Endothelial cell of umbilical vein (primary cell): ENCODE measurements around the gene CHADL. TPM values are rescaled to one million over a fixed set of nuclear protein-coding genes. Genes with fewer than 3 reads are reported as not detected.
A peak's percentile ranks its signal among the peaks of the same experiment; 100 is the strongest.

Experiments used
- BruUV-seq: library from RNA; stranded (reverse); fragments of 400-500 nt; replicated peaks from 2 replicates; lab custom pipeline; 2021; lab: Mats Ljungman, UMichigan
- CTCF ChIA-PET: fragments of 300-600, 350-600 bp; sonication (Branson Sonifier 250); formaldehyde crosslinking; loops from one replicate; lab custom pipeline; 2021; ENCODE audit warnings: antibody characterized with exemption, inconsistent platforms; lab: Charles Lee
- POLR2A ChIA-PET: fragments of 300-600, 350-600 bp; sonication (Branson Sonifier 250); formaldehyde crosslinking; loops from one replicate; lab custom pipeline; 2021; ENCODE audit warnings: antibody characterized with exemption, inconsistent platforms; lab: Charles Lee
- DNase-seq: peaks from one replicate; pipeline ENCODE4 v3.0.0-alpha.2; 2011; ENCODE audit warnings: low read depth, low spot score
- FAIRE-seq: peaks from 2 replicates; lab custom pipeline; 2011; peaks lifted over from hg19 to GRCh38; lab: Jason Lieb, UNC
- H2AFZ ChIP-seq: 2 replicates; pipeline ENCODE4 v1.6.0; 2012; ENCODE audit warnings: low read depth, low read length, control low read depth, inconsistent platforms
- H3K27ac ChIP-seq: 2 replicates; pipeline ENCODE4 v1.5.1; 2011; ENCODE audit warnings: low read depth, mild to moderate bottlenecking, control low read depth, low read length, moderate library complexity; ENCODE audit not compliant: insufficient read depth
- H3K27me3 ChIP-seq, 2 experiments: 2 replicates each; pipeline versions ENCODE4 v1.6.0 to v1.6.1; 2011; ENCODE audit warnings: low read length in 2 of 2, mixed read lengths in 1 of 2; ENCODE audit not compliant: control insufficient read depth in 2 of 2, insufficient read depth in 2 of 2
- H3K36me3 ChIP-seq, 2 experiments: 2 replicates in 1 of 2; 3 replicates in 1 of 2; pipeline ENCODE4 v1.5.1; 2011; ENCODE audit warnings: low read length in 2 of 2, mild to moderate bottlenecking in 1 of 2, moderate library complexity in 1 of 2; ENCODE audit not compliant: control insufficient read depth in 2 of 2, insufficient read depth in 2 of 2; ENCODE audit errors: extremely low read depth in 1 of 2
- H3K4me1 ChIP-seq: 3 replicates; pipeline ENCODE4 v1.5.1; 2011; ENCODE audit warnings: mild to moderate bottlenecking, low read length; ENCODE audit not compliant: control insufficient read depth, insufficient read depth; ENCODE audit errors: extremely low read depth
- H3K4me2 ChIP-seq: 2 replicates; pipeline ENCODE4 v1.6.1; 2011; ENCODE audit warnings: low read length, control low read depth, mixed read lengths; ENCODE audit not compliant: insufficient read depth
- H3K4me3 ChIP-seq, 3 experiments: fragments of 200-600 bp in 1 of 3; sonication (generic), shearing (Covaris generic) in 1 of 3; replicated peaks in 1 of 3; 2 replicates each; pipeline ENCODE4 v1.5.1; 2011 to 2016; ENCODE audit warnings: control low read depth in 3 of 3, low read length in 3 of 3, mild to moderate bottlenecking in 2 of 3, inconsistent platforms in 1 of 3, low read depth in 1 of 3, moderate library complexity in 1 of 3; ENCODE audit not compliant: insufficient read depth in 1 of 3
- H3K79me2 ChIP-seq: 2 replicates; pipeline ENCODE4 v1.6.0; 2012; ENCODE audit warnings: low read length, inconsistent platforms; ENCODE audit not compliant: control insufficient read depth, insufficient read depth
- H3K9ac ChIP-seq: replicated peaks from 2 replicates; pipeline ENCODE3; 2011; ENCODE audit warnings: low read length, control low read depth; ENCODE audit not compliant: insufficient read depth; ENCODE audit errors: extremely low read depth
- H3K9me1 ChIP-seq: replicated peaks from 3 replicates; pipeline ENCODE4 v1.6.0; 2011; ENCODE audit warnings: mild to moderate bottlenecking, low read length; ENCODE audit not compliant: control insufficient read depth, insufficient read depth; ENCODE audit errors: extremely low read depth
- H3K9me3 ChIP-seq: replicated peaks from 2 replicates; pipeline ENCODE4 v1.5.1; 2012; ENCODE audit warnings: low read length, inconsistent platforms; ENCODE audit not compliant: control insufficient read depth, insufficient read depth
- H4K20me1 ChIP-seq: replicated peaks from 2 replicates; pipeline ENCODE3; 2011; ENCODE audit warnings: mild to moderate bottlenecking, low read length; ENCODE audit not compliant: control insufficient read depth, insufficient read depth; ENCODE audit errors: extremely low read depth
- CTCF ChIP-seq, 2 donors: IDR thresholded peaks; 1 replicate in 1 of 2; 2 replicates in 1 of 2; pipeline ENCODE4 v1.5.1; 2011; ENCODE audit warnings: low read length in 2 of 2, mild to moderate bottlenecking in 2 of 2, moderate library complexity in 2 of 2, control low read depth in 1 of 2, inconsistent platforms in 1 of 2, low read depth in 1 of 2; ENCODE audit not compliant: insufficient read depth in 1 of 2; ENCODE audit errors: extremely low read depth in 1 of 2
- FOS ChIP-seq: IDR thresholded peaks from 2 replicates; pipeline ENCODE4 v1.6.1; 2011; ENCODE audit warnings: mild to moderate bottlenecking, low read length, moderate library complexity, borderline replicate concordance; ENCODE audit not compliant: insufficient read depth
- GATA2 ChIP-seq: IDR thresholded peaks from 2 replicates; pipeline ENCODE4 v1.7.0; 2011; ENCODE audit warnings: low read depth, mild to moderate bottlenecking, moderate library complexity, mixed read lengths, low read length; ENCODE audit not compliant: insufficient read length, insufficient read depth
- JUN ChIP-seq: IDR thresholded peaks from 2 replicates; pipeline ENCODE4 v1.6.1; 2011; ENCODE audit warnings: borderline replicate concordance, low read depth; ENCODE audit not compliant: insufficient read length, insufficient read depth
- MYC ChIP-seq: IDR thresholded peaks from one replicate; pipeline ENCODE4 v1.6.1; 2011; ENCODE audit warnings: mild to moderate bottlenecking, low read depth, low read length
- POLR2A ChIP-seq: IDR thresholded peaks from 2 replicates; pipeline ENCODE4 v1.6.1; 2012; ENCODE audit warnings: low read depth, mild to moderate bottlenecking, control low read depth, low read length
- POLR2AphosphoS5 ChIP-seq: IDR thresholded peaks from 2 replicates; pipeline ENCODE4 v1.6.1; 2012; ENCODE audit warnings: low read depth, mild to moderate bottlenecking, control low read depth, low read length, moderate library complexity; ENCODE audit not compliant: insufficient read depth
- dilution Hi-C: fragments of 300-500 bp; cut with MboI; formaldehyde crosslinking; loops from one replicate; pipeline ENCODE4 v1.15.0; 2019; ENCODE audit warnings: low sequenced_read_pairs; ENCODE audit not compliant: extremely low pct_ligation_motif_present
- intact Hi-C: fragments of 100-400 bp; cut with micrococcal nuclease; formaldehyde crosslinking; loops from one replicate; pipeline ENCODE4 v1.10.0; 2022
- polyA plus RNA-seq, 4 experiments: library from polyadenylated mRNA; depleted of rRNA in 3 of 4; stranded (reverse) in 3 of 4; unstranded in 1 of 4; fragments of >200 nt; gene quantifications; 2 replicates each; pipeline versions ENCODE4 v1.2.1 to v1.2.3, GENCODE V29; 2011 to 2012; ENCODE audit warnings: missing spikeins in 1 of 4
- total RNA-seq: library from RNA; stranded (reverse); gene quantifications from 2 replicates; pipeline ENCODE4 v1.2.3, GENCODE V29; 2021

Gene CHADL
- total and polyA plus RNA-seq, 2 donors (not counting 3 experiments of a cell fraction or from before 2014, with no cell fraction given) = 0.69 to 1.1 TPM

GRCh38 chr22:41288245-41288946, 47.7 kb upstream of the CHADL start:
- Histone ChIP-seq H4K20me1 (no peaks in the 10 kb centered on the region), H3K9me3 (no peaks in the 10 kb centered on the region), H3K4me2 (peak overlapping the region; percentile 89), H3K9me1 (no peaks in the 10 kb centered on the region), H2AFZ (peak overlapping the region; percentile 12), H3K4me3 (peak overlapping the region in 1 of 3 experiments; percentile 51), H3K27ac (peak overlapping the region; percentile 98), H3K36me3 (no peaks in the 10 kb centered on the region), H3K9ac (peak overlapping the region; percentile 77), H3K79me2 (peaks cover 22% of the 10 kb centered on the region), H3K27me3 (no peaks in the 10 kb centered on the region), H3K4me1 (peaks cover 56% of the 10 kb centered on the region)
- peak; percentile 91 for TF ChIP-seq JUN
- peak; percentile 92 for TF ChIP-seq FOS
- TF ChIP-seq CTCF (IDR thresholded peaks at IDR 0.05; ENCODE audit: extremely low read depth in 1 of 2, insufficient read depth in 1 of 2, low read depth in 1 of 2, low read length in 2 of 2) = no peak
- peak; percentile 84 for TF ChIP-seq GATA2
- TF ChIP-seq POLR2A = no peak
- no peak for TF ChIP-seq MYC
- peak; percentile 81 for TF ChIP-seq POLR2AphosphoS5
- ChIA-PET CTCF (interaction anchor here (1.3 to 5.9 kb wide), 4 partner anchors 14 to 366 kb away, joined by 4 to 53 read pairs (median 4); partner anchors contain the start of gene ZC3H7B), POLR2A (interaction anchor here (1.0 to 1.1 kb wide), 2 partner anchors 13 to 93 kb away, joined by 3 to 4 read pairs; partner anchors contain the start of genes TEF and ZC3H7B)
- dilution Hi-C loops (no loop called here), intact Hi-C loops (loop anchor here (5.0 kb wide), 3 partner anchors 79 to 106 kb away; partner anchors contain the start of gene TEF)
- DNase-seq (peak; percentile 80), FAIRE-seq (peak; percentile 74)
- TSS peak; percentile 57 for BruUV-seq
